Smooth muscle cell of the brain vasculature (primary cell): ENCODE data around the gene INAVA.
"Not testable (repeated sequence)": the region's sequence is repeated elsewhere in the genome, so short reads cannot be mapped to it uniquely, and the experiment has no call there.

ENCODE experiments used
- DNase-seq: peaks from one replicate; pipeline ENCODE4 v3.0.0-alpha.2; 2012; ENCODE audit warnings: low read depth, low spot score

The INAVA gene

GRCh38 chr1:200897259-200897658 is 2.6 kb downstream of the INAVA start:
- no peak for DNase-seq

GRCh38 chr1:200899015-200899386 is 4.3 kb downstream of the INAVA start:
- DNase-seq: no peak

GRCh38 chr1:200899451-200899915 is 4.8 kb downstream of the INAVA start:
- no peak for DNase-seq

- DNase-seq: no peak
Measured at GRCh38 chr1:200899954-200900867, 5.5 kb downstream of the INAVA start.

- no peak for DNase-seq
Measured at GRCh38 chr1:200900877-200901276, 6.2 kb downstream of the INAVA start.

GRCh38 chr1:200901350-200901749 is 6.7 kb downstream of the INAVA start:
- no peak for DNase-seq

- DNase-seq: no peak
Measured at GRCh38 chr1:200901796-200902444, 7.2 kb downstream of the INAVA start.

GRCh38 chr1:200903793-200904192 is 9.1 kb downstream of the INAVA start:
- no peak for DNase-seq

GRCh38 chr1:200904772-200905171 is 10.1 kb downstream of the INAVA start:
- DNase-seq: no peak

- DNase-seq: no peak
Measured at GRCh38 chr1:200905411-200906052, 10.8 kb downstream of the INAVA start.

GRCh38 chr1:200906491-200906890 is 11.8 kb downstream of the INAVA start:
- DNase-seq: no peak

- DNase-seq: no peak
Measured at GRCh38 chr1:200907611-200908097, 13.0 kb downstream of the INAVA start.

GRCh38 chr1:200908191-200908868 is 13.6 kb downstream of the INAVA start:
- DNase-seq: no peak

- DNase-seq: no peak
Measured at GRCh38 chr1:200909071-200909470, 14.4 kb downstream of the INAVA start.

GRCh38 chr1:200909757-200910239 is 15.1 kb downstream of the INAVA start:
- DNase-seq: no peak

- no peak for DNase-seq
Measured at GRCh38 chr1:200911361-200911760, 16.7 kb downstream of the INAVA start.

- DNase-seq: not testable (repeated sequence)
Measured at GRCh38 chr1:200911936-200912335, 17.2 kb downstream of the INAVA start.

- no peak for DNase-seq
Measured at GRCh38 chr1:200912737-200913407, 18.2 kb downstream of the INAVA start.

GRCh38 chr1:200916152-200916551 is 21.5 kb downstream of the INAVA start:
- DNase-seq: no peak

GRCh38 chr1:200916681-200917080 is 22.0 kb downstream of the INAVA start:
- DNase-seq: no peak

GRCh38 chr1:200917291-200917817 is 22.7 kb downstream of the INAVA start:
- DNase-seq: no peak
